Measurements from ENCODE around the gene CADPS.

Gene CADPS

DNA sequence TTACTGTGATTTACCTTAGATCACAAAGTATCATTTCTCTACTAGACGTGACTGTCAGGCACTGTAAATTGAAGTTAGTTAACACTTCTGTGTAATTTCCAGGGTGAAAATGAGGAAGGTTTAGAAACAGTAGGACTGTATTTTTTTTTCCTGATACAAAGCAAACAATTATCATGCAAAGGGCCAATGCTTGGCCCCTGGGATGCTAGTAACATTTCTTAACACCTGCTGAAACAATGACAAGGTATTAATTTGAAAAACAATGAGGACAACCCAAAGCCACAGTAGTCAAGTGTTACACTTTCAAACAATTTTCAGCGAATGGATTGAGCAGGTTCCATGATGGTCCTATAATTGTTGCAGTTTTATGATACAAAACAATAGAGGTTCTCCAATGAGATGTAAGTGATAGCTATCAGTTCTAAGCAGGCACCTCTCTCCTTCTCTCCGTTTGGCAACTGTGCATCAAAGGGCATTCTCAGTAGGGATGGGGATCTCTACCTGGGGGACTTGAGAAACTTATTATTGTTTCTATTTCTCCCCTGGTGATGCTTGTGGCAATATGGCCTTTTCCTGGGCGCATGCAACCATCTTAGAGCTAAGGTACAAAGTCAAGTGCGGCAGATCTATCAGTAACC, 435.9 kb downstream of the CADPS start:
- DNase-seq (ENCODE audit: low read depth): no peak

DNA sequence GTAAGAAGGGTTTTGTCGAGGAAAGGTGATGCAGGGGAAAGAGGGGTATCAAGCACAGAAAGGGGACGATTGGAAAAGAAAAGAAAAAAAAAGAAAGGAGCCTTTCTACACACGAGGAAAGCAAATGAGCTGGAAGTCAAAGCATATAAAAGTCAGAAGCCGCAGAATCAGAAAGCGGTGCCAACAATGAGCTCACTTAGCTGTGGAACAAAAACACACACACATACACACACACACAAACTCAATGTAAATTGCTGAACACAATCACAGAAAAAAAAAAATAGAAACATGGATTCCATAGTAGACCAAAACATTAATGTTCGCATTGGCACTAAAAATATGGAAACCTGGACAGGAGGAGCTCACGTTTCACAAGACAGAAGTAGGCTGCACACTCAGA, 438.4 kb downstream of the CADPS start:
- DNase-seq (ENCODE audit: low read depth): no peak

DNA sequence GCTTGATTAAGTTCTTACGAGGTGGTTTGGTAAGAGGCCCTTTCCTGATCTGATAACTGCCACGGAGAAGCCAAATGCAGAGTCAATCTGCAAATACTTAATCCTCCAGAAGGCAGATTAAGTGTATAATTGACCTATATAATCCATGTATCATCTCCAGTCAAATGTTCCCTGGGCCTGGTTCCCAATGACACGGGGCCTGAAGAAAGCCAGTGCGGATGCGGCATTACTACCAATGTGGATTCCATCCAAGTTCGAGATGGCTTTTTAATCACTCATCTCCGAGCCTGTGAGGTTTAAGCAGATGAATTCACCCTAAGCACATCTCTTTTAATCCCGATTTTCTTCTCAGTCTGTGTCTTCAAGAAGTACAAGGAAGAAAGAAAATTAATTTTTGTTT, 441.8 kb downstream of the CADPS start:
- no peak for DNase-seq (ENCODE audit: low read depth)

DNA sequence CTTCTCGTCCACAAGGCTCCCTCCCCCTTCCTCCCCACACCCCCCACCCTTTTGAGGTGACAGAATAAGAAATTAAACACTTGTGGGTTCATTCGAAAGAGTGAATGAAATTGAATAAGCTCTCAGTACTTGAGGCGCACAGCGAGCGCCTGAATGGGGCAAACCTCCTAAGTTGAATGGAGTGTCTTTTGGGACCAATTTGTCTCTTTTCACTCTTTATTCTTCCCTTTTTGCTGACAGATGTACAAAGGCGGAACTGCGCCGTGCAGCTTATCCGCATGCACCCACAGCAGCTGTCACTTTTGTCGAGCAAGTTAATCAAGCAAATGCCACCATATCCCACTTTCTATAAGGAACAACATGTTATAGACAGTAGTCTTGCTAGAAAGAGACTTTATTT, 454.0 kb downstream of the CADPS start:
- no peak for DNase-seq (ENCODE audit: low read depth)

DNA sequence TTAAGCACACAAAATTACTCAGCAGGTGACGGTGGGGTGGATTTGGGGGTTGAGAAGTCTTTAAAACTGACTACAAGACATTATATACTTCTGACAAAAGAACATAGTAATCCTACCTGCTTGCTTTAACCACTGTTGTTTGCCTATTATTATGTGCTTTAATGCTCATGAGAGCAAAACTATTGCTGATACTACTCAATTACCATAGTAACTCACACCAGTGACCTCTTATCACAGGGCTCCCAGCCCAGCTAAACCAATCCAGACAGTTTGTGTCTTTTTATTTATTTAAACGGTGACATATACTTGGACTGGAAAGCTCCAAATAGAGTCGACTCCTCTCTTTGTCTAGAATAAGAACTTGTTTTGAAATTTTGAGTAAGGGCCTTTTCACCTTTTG, 459.1 kb downstream of the CADPS start:
- no peak for DNase-seq (ENCODE audit: low read depth)

DNA sequence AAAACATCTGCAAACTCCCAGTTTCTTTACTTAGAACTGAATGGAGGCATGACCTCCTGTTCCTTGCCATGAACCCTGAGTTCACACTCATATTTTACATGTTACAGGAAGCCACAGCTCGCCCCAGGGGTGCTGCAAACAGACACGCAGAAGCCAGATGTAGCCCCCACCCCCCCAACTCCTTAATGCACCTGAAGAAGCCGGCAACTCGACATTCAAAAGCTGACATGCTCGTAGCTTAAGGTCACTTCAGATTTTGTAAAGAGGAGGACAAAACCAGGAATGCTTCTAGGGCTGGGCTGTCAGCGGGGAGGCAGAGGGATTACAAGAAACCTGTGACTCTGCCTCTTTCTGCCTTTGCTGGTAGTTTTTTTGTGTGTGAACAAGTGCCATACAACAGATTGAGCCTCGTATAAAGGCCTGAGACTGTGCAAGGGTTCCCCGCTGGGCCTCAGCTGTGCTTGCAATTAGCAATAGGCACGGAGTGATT, 459.9 kb downstream of the CADPS start:
- DNase-seq (ENCODE audit: low read depth): no peak

DNA sequence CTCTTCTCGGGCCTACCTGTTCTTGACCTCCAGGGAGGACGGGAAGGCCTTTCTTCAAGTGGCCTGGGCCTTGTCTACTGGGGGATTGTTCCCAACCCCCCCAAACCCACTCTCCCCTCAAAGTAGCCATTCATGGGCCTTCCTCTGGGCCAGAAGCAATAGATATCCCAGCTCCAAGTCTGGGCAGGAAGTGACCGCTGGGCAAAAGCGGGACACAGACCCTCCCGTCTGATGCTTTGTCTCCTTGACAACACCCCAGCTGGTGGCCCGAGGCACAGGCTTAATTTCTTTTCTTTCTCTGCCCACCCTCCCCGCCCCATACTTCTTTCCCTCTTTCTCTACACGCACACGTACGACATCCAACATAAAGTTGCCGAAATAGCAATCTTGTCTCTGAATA, 460.4 kb downstream of the CADPS start:
- no peak for DNase-seq (ENCODE audit: low read depth)

DNA sequence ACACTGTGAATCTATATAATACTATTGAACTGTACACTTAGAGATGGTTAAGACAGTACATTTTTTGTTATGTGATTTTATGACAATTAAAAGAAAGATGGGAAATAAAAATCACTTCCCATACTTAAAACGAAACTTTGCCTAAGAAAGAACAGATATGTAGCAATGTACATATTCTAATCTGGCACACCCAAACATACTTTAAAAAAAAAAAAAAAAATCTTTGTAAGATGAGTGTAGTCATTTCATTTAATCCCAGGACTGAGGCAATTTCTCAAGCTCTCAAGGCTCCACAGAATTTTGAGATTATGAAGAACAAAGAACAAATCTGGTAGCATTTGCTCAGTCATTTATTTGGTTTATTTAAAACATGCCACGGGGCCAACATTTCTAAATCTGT, 461.5 kb downstream of the CADPS start:
- no peak for DNase-seq (ENCODE audit: low read depth)

DNA sequence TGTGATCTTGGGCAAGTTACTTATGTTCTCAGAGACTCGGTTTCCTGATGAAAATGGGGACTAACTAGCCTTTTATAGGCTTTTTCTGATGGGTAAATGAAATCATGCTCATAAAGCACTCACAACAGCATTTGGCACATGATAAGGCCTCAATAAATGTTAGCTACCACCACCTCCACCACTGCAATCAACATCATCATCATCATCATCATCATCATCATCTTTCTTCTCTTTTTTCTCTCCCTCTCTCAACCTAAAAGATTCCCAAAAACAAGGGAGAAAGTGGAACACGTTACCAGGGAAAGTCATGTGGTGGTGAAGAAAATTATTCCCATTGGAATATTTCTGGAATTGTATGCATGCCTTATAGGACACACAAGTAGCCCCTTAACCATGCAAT, 468.3 kb downstream of the CADPS start:
- no peak for DNase-seq (ENCODE audit: low read depth)

DNA sequence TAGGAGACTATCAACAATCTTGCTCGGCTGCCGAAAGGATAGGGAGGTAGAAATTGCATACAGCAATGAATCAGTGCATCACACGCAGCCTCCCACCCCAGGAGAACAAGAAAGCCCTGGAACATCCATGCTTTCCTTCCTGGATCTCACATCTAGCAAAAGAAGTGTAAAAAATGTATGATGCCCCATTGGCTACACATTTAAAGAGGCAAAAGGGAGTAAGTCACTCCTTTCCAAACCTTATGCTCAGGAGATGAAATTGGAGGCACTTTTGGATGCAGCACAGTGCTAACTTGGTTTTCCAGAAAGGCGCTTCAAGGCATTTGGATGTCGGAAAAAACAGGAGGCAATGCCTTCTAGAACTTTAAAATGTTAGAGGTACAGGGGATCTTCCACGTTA, 469.6 kb downstream of the CADPS start:
- no peak for DNase-seq (ENCODE audit: low read depth)

DNA sequence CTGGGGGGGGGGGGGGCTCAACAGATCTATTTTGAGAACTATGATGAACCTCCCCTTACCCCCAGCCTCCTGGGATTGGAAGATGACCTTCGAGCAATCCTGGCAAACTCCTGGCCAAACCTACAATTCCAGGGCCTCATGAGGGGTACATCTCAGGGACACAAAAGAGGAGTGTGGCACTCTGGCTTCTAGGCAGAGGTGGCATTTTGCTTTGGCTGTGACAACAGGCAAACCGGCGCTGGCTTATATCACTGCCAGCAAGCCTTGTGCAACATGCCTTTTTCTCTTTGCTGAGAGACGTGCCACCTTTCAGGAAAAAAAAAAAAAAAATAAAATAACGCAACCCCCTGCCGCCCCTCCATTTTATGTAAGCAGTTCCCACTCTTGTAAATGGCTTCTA, 470.1 kb downstream of the CADPS start:
- DNase-seq (ENCODE audit: low read depth): no peak

DNA sequence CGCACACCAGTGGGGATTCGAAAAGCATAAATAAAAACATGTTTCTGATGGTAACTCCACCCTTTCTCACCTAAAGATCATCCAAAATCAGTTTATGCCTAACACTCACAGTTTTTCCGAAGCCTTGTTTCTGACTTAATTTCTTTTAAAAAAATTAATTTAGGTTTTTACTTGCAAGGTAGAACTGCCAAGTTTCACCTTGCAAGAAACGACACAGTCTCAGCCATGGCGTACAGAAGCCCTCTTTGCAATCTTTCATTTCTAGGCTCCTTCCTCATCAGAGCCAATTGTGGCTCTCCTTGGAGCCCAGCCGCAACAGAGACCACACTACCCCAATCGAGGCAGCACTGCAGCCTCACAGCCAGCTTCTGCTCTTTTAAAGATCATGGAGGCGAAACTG, 470.9 kb downstream of the CADPS start:
- DNase-seq (ENCODE audit: low read depth): no peak

DNA sequence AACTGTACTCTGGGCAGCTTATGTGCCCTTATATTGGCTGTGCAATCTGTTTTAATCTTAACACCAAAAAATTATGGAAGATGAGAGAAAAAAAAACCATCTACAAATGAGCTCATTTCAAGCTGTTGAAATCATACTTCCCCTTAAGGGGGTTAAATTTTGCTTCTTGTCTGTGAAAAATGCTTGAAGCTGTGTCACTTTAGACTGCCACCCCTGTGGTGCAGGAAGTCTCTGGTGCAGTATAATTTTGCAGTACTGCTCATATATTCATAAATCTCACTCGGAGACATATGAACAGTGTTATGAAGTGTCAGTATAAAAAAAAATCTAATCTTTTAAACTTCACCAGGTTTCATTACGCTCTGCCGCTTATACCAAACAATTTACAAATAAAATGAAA, 471.5 kb downstream of the CADPS start:
- no peak for DNase-seq (ENCODE audit: low read depth)

DNA sequence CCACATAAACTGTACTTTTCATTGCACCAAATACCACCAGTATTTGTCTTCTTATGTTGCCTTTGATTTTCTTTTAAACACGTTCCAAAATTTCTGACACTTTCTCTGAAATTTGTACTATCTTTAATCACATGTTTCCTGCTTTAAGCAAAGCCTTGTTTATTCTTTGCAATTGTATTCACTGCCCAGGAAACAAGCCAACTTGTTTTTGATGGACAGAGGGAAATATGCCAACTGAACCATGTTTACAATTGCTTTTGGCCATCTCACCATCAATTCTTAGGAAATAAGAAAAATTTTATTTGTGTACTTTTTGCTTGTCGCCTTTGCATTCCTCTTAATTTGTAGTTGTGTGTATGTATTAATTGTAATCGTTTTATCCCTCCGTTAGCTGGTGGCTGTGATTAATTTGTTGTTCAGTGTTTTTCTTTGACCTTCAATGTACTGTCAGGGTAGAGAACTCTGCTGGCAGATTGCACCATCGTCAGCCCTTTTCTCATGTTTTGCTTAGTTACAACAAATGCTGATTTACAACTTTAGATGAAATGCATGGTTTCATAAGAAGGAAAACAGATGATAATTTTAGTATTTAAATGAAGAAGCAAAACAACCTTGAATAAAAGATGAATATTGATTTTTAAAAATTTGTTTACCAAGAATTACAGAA, 482.5 kb downstream of the CADPS start:
- no peak for DNase-seq (ENCODE audit: low read depth)

DNA sequence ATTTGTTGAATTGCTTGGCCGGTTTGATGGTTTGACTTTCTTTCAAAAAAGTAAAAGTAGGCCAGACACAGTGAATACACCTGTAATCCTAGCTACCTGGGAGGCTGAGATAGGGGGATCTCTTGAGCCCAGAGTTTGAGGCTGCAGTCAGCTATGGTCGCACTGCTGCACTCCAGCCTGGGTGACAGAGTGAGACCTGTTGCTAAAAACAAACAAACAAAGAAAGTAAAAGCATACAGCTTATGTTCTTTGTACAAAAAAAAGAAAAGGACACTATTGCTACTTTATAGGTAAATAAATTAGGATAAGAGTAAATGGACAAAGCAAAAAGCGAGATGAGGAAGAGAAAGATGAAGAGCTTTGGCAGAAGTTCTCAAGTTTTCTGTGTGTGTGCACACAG, 488.0 kb downstream of the CADPS start:
- DNase-seq (ENCODE audit: low read depth): no peak

DNA sequence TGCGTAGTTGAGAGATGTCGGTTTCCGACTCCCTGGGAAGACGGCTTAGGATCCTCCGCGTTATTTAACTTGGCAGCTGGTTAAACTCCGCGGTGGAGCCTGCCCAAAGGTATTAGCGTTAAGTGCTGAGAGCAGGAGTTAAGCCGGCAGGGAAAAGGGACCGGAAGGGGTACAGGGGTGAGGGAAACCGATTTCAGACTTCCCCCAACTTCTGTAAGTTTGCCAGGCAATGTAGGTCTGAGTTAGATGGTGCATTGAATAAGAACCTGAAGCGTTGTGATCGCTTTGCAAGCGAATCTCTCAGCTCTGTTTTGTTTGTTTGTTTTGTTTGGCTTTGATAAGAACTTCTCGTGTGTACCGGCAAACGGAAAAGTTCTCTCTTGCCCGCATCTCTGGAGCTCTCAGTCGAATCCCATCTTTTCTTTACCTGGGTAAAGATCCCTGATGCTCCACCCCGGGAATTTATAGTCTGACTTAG, 495.9 kb downstream of the CADPS start:
- DNase-seq (ENCODE audit: low read depth): no peak

DNA sequence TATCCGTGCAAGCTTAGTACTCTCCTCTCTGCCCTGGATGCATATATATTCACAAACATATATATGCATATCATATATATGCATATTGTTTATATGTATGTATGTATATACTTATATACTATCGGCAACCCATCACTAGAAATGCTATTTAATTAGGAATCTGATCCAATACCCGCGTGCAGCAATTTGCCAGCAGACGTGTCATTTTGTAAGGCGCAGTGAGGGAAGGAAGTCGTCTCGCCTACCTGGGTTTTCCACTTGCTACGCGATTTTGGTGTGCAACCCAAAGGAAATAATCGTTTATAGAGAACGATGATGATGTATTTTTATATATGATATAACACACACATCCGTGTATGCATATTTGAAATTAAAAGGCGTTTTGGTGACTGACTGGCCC, 496.3 kb downstream of the CADPS start:
- DNase-seq (ENCODE audit: low read depth): no peak

DNA sequence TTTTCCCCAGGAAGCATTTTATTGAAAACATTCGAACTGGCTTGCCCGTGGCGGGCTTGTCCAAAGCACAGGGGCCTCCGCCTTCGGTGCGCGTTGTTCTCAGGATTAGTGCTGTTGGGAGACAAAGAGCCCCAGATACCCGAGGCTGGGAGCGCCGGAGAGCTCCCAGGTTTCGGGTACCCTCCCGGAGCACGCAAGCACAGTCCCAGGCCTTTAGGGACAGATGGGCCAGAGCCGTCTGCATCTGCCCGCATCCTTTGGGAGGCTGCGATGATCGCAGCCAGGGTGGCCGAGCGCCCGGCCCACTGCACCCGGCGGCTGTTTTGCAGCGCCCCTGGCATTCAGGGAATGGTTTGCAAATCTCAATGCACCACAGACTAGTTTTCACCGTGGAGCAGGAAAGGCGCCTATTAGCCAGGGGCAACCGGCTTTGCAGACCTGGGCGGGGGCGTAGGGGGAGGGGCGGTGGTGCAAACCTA, 496.9 kb downstream of the CADPS start:
- DNase-seq (ENCODE audit: low read depth): no peak

DNA sequence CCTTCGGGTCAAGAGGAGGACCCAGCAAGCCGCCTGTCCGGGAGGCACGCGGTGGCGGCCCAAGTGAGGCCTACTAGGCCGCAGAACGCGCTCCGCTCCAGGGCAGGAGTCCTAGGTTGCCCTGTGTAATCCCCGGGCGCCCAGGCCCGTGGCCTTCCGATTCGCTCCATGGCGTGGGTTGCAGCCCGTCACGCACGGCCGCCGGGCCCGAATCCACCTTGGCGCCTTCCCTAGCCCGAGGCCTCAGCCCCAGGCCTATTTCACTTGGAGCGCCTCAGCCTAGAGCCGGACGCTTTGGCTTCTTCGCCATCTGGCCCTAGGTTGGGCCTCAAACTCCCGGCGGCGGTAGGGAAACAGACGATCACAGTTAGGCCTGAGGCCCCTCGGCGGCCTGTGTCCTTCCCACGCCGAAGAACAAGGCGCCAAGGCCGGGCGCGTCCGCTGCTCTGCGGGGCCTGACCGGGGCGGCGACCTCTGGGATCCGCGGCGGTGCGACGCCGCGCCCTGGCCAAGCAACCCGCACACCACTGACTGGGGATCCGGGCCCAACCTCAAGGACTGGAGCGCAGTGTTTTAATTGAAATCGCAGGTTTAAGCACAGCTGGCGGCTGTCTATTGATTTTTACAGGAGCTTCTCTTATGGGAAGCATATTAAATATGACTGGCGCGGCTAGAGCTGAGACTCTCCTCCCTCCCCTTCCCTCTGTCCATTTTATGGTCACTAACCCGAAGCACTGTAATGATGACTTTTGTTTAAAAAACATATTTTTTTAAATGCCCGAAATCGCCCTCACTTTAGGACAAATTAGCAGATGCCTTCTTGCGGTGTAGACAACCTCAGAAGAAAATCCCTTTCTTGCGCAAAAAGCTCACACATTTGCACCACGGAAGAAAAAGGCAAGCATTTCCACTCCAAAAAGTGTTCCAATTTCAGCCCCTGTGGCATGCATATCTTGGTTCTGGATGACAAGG, 498.0 kb downstream of the CADPS start:
- DNase-seq (ENCODE audit: low read depth): no peak

DNA sequence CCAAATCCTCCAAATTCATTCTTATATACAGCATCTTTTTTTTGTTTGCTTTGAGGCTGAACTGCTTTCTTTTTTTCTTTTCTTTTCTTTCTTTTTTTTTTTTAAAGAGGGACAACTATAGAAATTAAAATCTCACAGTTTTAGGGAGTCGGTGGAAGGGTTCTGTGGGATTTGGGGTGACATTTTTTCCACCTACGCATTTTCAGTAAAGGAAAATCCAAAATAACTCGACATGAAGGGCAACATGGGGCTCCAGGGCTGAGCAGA, 498.8 kb downstream of the CADPS start:
- no peak for DNase-seq (ENCODE audit: low read depth)

DNA sequence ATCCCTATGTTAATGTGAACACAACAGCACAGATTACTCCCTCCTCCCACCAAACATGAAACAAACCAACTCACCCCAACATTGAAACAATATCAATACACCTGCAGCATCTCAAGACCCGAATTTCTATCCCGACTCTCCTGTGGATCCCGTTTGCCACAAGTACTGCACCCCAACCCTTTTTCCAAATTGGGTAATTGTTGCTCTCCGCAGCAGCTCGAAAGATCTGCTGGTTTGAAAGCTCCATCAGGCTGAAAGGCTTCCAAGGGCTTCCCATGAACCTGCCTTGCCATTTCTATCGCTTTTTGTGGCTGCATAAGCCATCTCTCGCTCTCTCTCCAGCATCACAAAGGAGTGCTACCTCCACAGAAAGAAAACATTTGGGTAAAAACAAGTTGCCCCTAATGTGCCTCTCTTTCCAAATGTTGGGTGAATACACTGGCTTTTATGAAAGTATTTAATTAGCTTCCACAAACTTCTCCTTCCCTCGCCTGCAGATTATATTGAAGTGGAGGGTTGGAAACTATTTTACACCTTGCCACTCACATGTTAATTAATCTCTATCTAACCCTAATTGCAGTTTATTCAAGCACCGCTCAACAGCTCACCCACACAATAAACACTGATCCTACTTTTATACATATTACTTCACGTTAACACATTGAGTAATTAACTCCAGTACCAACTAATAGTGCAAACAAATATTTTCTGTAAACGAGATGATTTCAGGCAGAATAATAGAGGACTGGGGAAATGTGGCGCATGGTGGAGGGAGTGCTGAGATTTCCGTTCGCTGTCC, 499.4 kb downstream of the CADPS start:
- no peak for DNase-seq (ENCODE audit: low read depth)
